Osteoblast (primary cell): Measurements from ENCODE around the gene RALB. TPM values are rescaled to one million over a fixed set of nuclear protein-coding genes. Genes with fewer than 3 reads are reported as not detected.

Experiments used
- DNase-seq: peaks from one replicate; pipeline ENCODE4 v3.0.0; 2011; ENCODE audit warnings: low spot score, mixed read lengths; ENCODE audit not compliant: insufficient read length; ENCODE audit errors: missing footprints
- H2AFZ ChIP-seq: 2 replicates; pipeline ENCODE4 v1.6.0; 2011; ENCODE audit warnings: mild to moderate bottlenecking, low read length
- H3K27ac ChIP-seq: 2 replicates; pipeline ENCODE4 v1.5.1; 2011; ENCODE audit warnings: mild to moderate bottlenecking, low read depth, low read length, moderate library complexity
- H3K27me3 ChIP-seq: 2 replicates; pipeline ENCODE4 v1.6.0; 2012; ENCODE audit warnings: mild to moderate bottlenecking, control low read depth, inconsistent platforms, low read length, moderate library complexity; ENCODE audit not compliant: insufficient read depth
- H3K36me3 ChIP-seq: 2 replicates; pipeline ENCODE4 v1.5.1; 2011; ENCODE audit warnings: mild to moderate bottlenecking, low read length, control low read depth, moderate library complexity; ENCODE audit not compliant: insufficient read depth
- H3K4me1 ChIP-seq: 2 replicates; pipeline ENCODE4 v1.5.1; 2011; ENCODE audit warnings: mild to moderate bottlenecking, low read length, control low read depth, moderate library complexity; ENCODE audit not compliant: insufficient read depth
- H3K4me2 ChIP-seq: 2 replicates; pipeline ENCODE4 v1.6.0; 2011; ENCODE audit warnings: mild to moderate bottlenecking, low read length; ENCODE audit not compliant: insufficient read depth
- H3K4me3 ChIP-seq: fragments of 200-600 bp; sonication (generic); 3 replicates; pipeline ENCODE4 v1.5.1; 2012; ENCODE audit warnings: mild to moderate bottlenecking, low read length, inconsistent platforms; ENCODE audit not compliant: insufficient read depth
- H3K79me2 ChIP-seq: 2 replicates; pipeline ENCODE4 v1.6.0; 2012; ENCODE audit warnings: mild to moderate bottlenecking, low read length, control low read depth, inconsistent platforms; ENCODE audit not compliant: insufficient read depth
- H3K9me3 ChIP-seq: 2 replicates; pipeline ENCODE4 v1.5.1; 2011; ENCODE audit warnings: low read depth, low read length, control low read depth
- H4K20me1 ChIP-seq: 2 replicates; pipeline ENCODE4 v1.6.0; 2012; ENCODE audit warnings: mild to moderate bottlenecking, low read length, control low read depth; ENCODE audit not compliant: insufficient read depth
- total RNA-seq: library from RNA; depleted of rRNA; stranded (reverse); fragments of >200 nt; gene quantifications from 2 replicates; pipeline ENCODE4 v1.2.3, GENCODE V29; 2012
- TF ChIP-seq, protein P1 (sequence below): IDR thresholded peaks from 2 replicates; pipeline ENCODE4 v1.5.1; 2011; ENCODE audit warnings: mild to moderate bottlenecking, low read depth, low read length, moderate library complexity; ENCODE audit errors: extremely low read depth

Gene RALB, protein sequence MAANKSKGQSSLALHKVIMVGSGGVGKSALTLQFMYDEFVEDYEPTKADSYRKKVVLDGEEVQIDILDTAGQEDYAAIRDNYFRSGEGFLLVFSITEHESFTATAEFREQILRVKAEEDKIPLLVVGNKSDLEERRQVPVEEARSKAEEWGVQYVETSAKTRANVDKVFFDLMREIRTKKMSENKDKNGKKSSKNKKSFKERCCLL
- 48.5 and 48.6 TPM in 2 replicates for total RNA-seq

GRCh38 chr2:120252225-120253020 lies at the start of gene RALB:
Gene RALB (plus strand): TSS chr2:120252852. CDS start chr2:120278665, 25,813 bp downstream.
- no peaks in the 10 kb centered on the region for H3K9me3 ChIP-seq
- H3K4me3 ChIP-seq, result peak within 1 kb of the TSS; percentile 96
- peak within 1 kb of the TSS; percentile 97 for H3K4me2 ChIP-seq
- H3K27ac ChIP-seq, result peak within 1 kb of the TSS; percentile 71
- peak within 1 kb of the TSS; percentile 93 for H2AFZ ChIP-seq
- peak; percentile 100 for DNase-seq
- H4K20me1 ChIP-seq, result peaks cover 36% of the 10 kb centered on the region
- peaks cover 46% of the 10 kb centered on the region for H3K79me2 ChIP-seq
- H3K4me1 ChIP-seq, result peaks cover 21% of the 10 kb centered on the region
- TF ChIP-seq, protein P1, sequence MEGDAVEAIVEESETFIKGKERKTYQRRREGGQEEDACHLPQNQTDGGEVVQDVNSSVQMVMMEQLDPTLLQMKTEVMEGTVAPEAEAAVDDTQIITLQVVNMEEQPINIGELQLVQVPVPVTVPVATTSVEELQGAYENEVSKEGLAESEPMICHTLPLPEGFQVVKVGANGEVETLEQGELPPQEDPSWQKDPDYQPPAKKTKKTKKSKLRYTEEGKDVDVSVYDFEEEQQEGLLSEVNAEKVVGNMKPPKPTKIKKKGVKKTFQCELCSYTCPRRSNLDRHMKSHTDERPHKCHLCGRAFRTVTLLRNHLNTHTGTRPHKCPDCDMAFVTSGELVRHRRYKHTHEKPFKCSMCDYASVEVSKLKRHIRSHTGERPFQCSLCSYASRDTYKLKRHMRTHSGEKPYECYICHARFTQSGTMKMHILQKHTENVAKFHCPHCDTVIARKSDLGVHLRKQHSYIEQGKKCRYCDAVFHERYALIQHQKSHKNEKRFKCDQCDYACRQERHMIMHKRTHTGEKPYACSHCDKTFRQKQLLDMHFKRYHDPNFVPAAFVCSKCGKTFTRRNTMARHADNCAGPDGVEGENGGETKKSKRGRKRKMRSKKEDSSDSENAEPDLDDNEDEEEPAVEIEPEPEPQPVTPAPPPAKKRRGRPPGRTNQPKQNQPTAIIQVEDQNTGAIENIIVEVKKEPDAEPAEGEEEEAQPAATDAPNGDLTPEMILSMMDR, result no peak
- no peaks in the 10 kb centered on the region for H3K27me3 ChIP-seq
- no peaks in the 10 kb centered on the region for H3K36me3 ChIP-seq

DNA sequence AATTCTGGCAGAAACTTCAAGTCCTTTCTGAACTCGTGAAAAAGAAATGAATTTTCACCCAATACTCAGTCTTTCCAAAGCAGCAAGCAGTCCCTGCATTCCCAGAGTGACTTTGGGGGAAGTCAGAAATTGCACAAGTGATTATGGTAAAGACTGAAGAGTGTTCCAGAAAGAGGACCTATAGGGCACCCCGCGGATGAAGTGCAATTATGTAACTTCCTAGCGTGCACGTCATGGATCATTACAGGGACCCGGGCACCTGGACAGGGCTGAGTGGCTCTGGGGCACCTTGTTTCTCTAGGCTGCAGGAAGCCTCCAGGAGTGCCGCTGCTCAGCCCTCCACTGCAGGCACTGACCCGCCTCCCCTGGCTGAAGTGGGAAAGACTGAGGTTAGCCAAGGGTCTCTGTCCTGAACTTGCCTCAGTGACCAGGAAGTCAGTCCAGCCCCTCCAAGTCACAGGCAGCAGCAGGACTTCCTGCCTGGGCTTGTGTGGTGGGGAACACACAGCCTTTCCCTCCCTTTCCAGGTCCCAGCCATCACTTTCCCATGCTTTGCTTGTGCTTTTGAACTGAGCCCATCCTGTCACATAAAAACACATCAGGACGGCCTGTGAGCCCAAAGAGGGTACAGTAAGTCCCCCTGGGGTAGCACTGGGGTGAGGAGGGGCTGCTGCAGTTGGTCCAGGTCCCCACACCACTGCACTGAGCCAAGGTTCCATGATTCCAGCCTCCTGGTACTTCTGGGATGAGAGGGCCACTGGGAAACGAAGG lies 49.2 kb upstream of the RALB start:
- Histone ChIP-seq H3K4me1 (no peaks in the 10 kb centered on the region), H3K27me3 (peaks cover 3% of the 10 kb centered on the region), H3K27ac (no peak overlapping the region), H3K9me3 (no peaks in the 10 kb centered on the region), H2AFZ (no peak overlapping the region), H3K4me2 (no peak overlapping the region), H3K36me3 (no peaks in the 10 kb centered on the region), H3K4me3 (no peak overlapping the region), H3K79me2 (no peaks in the 10 kb centered on the region), H4K20me1 (no peaks in the 10 kb centered on the region)
- peak; percentile 34 for DNase-seq
- TF ChIP-seq, protein P1, result no peak

DNA sequence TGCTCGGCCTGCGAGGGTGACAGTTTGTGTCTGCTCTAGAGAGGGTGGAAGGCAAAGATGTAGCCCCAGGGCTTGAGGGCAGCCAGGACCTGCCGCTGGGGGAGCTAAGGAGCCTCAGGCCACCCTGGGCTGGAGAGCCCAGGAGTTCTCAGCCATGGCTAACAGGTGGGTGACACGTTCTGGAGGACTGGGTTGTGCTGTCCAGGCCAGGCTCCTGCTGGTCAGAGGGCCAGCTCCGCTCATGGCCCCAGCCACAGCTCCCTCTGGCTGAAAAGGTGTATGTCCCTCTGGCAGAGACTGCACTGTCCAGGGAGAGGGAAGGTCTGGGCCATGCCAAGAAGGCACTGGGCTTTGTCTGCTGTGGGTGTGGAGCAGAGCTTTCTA lies 48.6 kb upstream of the RALB start:
- Histone ChIP-seq H3K27me3 (peaks cover under 1% of the 10 kb centered on the region), H3K27ac (no peak overlapping the region), H2AFZ (no peak overlapping the region), H3K4me2 (no peak overlapping the region), H3K79me2 (no peaks in the 10 kb centered on the region), H4K20me1 (no peaks in the 10 kb centered on the region), H3K4me3 (no peak overlapping the region), H3K4me1 (no peaks in the 10 kb centered on the region), H3K36me3 (no peaks in the 10 kb centered on the region), H3K9me3 (no peaks in the 10 kb centered on the region)
- peak; percentile 29 for DNase-seq
- TF ChIP-seq, protein P1, result peak; percentile 14

GRCh38 chr2:120204417-120204816 lies 48.2 kb upstream of the RALB start:
- H3K36me3 ChIP-seq, result no peaks in the 10 kb centered on the region
- DNase-seq, result no peak
- no peaks in the 10 kb centered on the region for H4K20me1 ChIP-seq
- H3K4me1 ChIP-seq, result no peaks in the 10 kb centered on the region
- H3K27me3 ChIP-seq, result no peaks in the 10 kb centered on the region
- no peak overlapping the region for H3K4me2 ChIP-seq
- TF ChIP-seq, protein P1, result no peak
- H2AFZ ChIP-seq, result no peak overlapping the region
- no peak overlapping the region for H3K4me3 ChIP-seq
- H3K27ac ChIP-seq, result no peak overlapping the region
- H3K9me3 ChIP-seq, result no peaks in the 10 kb centered on the region
- no peaks in the 10 kb centered on the region for H3K79me2 ChIP-seq
